HG02588 (cell line): ENCODE results near the gene KAZALD1.
A peak's percentile ranks its signal among the peaks of the same experiment; 100 is the strongest.

Experiments used
- ATAC-seq: cut with Tn5 transposase; IDR thresholded peaks from one replicate; pipeline ENCODE4 v1.9.1; 2021; ENCODE audit warnings: mild to moderate bottlenecking, moderate library complexity; ENCODE audit not compliant: unreplicated experiment

Gene KAZALD1, protein sequence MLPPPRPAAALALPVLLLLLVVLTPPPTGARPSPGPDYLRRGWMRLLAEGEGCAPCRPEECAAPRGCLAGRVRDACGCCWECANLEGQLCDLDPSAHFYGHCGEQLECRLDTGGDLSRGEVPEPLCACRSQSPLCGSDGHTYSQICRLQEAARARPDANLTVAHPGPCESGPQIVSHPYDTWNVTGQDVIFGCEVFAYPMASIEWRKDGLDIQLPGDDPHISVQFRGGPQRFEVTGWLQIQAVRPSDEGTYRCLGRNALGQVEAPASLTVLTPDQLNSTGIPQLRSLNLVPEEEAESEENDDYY

DNA sequence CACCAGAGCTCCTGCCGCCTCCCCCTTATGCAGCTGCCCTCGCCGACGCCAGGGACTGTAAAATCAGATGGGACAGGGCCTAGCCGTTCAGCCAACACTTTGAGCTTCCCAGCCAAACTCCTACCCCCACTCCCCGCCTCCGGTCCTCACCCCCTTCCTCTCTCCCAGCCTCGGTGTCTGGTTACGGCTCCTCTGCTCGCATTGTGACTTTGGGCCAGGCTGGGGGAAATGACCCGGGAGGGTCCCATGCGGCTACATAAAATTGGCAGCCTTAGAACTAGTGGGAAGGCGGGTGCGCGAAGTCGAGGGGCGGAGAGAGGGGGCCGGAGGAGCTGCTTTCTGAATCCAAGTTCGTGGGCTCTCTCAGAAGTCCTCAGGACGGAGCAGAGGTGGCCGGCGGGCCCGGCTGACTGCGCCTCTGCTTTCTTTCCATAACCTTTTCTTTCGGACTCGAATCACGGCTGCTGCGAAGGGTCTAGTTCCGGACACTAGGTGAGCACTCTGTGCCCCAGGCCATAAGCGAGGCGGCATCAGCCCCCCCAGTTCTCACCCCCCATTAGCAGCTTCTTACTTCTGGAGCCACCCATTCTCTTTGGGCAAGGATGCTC, at the start of gene KAZALD1:
Gene KAZALD1, plus strand, starts transcription at position 366 of the 608 bp plus-strand sequence. CDS start 604 bp downstream, outside the sequence.
- ATAC-seq, result no peak

DNA sequence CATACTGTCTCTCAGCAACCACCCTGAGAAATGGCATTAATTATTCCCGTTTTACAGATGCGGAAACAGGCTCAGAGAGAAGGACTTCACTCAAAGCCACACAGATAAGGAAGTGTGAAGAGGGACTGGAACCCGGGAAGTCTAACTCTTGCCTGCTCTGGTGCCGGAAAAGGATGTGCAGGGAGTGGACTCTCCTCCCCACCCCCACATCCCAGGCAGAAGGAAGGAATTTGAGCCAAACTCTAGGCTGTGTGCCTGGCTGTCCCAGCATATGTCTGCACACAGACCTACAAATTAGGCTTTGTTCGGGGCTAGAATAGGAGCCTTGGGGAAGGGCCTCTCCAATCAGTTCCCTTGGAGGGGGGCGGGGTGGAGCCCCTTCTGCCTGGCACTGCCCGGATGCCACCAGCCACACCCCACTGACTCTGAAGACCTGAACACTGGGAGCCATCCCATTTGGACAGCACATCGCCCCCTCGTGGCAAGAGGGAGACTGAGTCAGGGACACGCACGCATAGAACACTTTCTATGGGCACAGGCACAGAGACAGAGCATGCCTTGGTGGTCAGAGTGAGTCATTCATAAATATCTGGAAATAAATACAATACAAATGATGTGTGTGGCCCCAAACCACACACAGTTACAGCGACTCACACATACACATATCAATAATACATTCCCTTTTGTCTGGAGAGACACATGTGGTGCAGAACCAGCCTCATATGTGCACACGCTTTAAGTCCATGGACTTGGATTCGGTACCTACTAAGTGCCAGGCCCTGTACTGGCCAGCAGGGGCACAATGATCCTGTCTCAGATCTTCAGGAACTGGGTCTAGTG, 49.0 kb upstream of the KAZALD1 start:
- no peak for ATAC-seq

DNA sequence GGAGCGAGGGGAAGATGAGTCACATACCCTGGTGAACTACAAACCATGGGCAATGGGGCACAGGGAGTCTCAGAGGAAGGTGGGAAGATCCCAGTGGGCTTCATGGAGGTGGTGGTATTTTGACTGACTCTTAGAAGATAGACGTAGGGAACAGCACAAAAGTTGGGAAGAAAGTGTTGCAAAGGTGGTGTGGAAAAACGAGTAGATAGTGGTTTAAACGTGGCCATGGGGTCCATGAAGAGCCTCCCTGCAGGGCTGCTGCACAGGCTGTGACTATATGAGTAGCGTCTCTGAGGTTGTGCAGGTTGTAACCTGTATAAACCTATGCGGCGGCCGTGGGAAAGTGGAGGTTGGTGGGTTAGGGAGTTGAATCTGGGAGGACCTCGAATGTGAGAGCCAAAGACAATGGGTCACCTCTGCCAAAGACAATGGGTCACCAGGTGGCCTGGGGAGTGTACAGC, 48.4 kb upstream of the KAZALD1 start:
- no peak for ATAC-seq

DNA sequence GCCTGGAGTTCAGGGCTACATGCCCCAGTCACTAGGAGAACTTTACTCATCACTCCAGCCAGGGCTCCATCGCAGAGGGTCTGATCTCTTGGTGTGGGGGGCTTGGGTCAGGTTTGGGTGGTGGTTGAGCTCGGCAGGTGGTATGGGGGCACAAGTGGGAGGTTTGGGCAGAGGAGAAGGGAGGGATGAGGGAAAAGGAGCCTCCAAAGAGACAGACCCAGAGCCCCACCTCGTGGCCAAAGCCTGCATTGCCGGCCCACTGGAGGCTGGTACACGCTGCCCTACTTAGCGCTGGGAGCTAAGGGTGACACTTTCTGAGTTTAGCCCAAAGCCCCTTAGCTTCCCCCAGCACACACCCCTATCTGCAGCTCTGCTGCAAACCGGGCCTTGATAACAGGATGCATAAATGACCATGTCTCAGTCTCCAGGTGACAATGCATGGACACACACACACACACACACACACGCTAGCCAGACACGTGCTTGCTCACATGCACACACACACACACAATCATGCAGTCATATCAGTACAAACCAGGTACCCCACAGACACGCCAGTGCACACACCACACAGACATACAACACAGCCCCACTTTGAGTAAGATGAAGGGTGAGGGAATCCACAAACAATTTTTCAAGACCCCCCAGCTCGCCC, 47.4 kb upstream of the KAZALD1 start:
- peak; percentile 40 for ATAC-seq

DNA sequence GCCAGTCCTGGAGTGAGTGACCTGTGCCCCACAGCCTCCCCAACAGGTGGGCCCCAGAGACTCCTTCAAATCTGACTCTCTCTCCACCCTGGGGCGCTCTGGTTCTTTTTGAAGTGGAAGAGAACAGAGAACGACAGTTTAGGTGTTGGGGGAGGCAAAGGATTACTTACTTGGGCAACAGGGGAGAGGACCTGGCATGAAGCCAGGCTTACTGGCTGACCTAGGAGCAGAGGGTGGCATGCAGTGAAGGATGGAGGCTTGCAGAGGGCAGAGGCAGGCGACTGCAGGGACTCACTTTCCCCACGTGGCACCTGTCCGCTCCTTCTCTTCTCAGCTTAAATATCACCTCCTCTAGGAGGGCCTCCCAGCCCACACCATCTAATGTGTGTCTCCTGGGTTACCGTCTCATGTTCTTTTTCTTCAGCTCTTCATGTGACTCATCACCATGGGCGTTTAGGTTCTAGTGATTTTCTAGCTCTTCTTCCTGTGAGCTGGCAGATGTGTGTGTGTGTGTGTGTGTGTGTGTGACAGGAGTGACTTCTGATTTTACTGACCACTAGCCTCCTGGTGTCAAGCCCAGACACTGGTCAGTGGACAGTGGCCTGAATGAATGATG, 46.7 kb upstream of the KAZALD1 start:
- ATAC-seq, result no peak

DNA sequence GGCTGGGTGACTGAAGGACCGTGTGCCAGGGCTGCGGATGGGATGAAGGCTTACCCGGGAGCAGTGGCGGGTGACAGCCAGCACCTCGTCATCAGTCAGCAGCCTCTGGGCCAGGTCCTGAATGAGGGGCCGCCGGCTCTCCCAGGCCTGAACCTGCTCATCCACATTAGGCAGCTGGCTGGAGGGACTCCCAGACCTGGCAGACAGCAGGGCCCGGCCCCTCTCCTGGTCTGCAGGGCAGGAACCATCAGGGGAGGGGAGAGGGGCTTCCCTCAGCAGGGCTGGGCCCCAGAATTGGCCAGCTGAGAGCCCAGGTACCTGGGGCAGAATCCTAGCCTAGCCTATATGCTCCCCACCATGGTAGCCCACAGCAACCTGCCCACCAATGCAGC, 46.2 kb upstream of the KAZALD1 start:
- ATAC-seq, result no peak

DNA sequence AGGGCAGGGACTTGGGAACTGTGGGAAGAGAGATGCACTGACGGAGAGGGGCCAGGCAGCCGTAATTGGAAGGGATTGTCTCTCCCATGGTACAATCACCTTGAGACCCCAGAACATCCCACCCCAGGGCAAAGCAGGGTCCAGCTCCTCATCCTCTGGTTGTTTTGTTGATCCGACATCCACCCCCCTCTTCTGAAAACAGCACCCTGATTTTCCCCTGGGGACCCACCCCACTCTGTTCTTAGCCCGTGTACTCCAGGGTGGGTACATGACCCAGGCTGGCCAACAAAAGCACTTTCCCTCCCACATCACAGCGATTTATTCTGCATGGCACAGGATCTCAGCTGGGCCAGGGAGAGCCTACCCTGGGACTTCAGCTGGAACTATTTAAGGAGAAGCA, 45.0 kb upstream of the KAZALD1 start:
- ATAC-seq, result no peak

DNA sequence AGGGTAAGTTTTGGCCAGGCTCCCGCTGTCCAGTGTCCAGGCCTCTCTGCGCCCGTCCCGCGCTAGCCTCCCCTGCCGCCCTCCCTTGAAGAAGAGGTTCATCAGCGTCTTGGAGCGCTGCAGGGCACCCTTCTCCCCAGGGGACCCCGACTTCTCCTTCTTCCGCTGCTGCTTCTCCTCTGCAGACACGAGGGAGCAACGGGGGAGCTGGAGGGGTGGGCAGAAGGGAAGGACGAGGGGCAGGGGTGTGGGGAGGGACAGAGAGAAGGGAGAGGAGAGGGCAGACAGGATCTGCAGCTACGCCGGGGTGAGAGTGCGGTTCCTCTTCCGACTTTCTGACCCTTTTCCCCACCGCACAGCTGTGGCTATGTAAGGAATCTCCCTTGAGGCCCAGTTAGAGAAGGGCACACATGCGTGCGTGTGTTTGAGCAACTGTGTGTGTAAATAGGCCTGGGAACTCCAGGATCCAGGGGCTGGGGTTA, 43.6 kb upstream of the KAZALD1 start:
- ATAC-seq, result no peak

DNA sequence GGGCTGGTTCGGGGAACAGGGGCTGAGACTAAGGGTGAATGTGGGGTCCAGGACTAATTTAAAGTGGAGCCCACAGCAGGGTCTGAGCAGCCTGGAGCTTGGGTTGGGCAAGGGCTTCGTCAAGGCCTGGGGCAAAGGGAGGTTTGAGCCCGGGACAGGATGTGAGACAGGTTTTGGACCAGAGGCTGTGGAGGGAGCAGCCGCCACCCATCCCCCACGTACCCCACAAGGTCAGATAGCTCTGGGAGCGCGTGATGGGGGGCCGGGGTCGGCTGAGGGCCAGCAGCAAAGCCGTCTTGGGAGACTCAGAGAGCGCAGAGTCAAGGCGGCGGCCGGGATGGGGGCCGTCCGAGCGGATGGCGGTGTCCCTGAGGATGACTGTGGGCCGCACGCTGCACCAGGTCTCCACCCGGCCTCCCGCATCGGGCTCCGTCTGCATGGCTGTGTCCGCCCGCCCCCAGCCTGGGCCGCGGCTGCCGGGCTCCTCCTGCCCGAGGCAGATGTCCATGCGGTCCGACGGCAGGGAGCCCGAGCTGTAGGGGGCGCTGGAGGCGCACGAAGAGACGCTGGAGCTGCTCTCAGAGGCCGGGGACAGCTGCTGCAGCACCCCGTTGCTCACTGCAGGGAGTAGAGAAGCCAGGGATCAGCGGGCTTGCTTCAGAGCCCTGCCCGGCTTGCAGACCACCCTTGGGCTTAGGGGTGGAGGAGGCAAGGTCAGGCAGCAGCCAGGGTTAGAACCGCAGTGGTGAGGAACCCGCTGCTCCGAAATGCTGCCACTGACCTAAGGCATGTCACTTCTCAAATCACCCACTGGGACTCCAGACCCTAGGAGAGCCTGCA, 43.0 kb upstream of the KAZALD1 start:
- no peak for ATAC-seq

DNA sequence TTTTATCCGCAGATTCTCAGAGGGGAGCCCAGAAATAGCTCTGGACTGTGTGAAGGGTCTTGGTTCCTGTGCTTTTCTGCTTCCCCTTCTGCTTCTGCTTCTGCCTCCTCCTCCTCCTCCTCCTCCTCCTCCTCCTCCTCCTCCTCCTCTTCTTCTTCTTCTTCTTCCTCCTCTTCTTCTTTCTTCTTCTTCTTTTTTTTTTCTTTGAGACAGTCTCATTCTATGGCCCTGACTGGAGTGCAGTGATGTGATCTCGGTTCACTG, 42.4 kb upstream of the KAZALD1 start:
- no peak for ATAC-seq

DNA sequence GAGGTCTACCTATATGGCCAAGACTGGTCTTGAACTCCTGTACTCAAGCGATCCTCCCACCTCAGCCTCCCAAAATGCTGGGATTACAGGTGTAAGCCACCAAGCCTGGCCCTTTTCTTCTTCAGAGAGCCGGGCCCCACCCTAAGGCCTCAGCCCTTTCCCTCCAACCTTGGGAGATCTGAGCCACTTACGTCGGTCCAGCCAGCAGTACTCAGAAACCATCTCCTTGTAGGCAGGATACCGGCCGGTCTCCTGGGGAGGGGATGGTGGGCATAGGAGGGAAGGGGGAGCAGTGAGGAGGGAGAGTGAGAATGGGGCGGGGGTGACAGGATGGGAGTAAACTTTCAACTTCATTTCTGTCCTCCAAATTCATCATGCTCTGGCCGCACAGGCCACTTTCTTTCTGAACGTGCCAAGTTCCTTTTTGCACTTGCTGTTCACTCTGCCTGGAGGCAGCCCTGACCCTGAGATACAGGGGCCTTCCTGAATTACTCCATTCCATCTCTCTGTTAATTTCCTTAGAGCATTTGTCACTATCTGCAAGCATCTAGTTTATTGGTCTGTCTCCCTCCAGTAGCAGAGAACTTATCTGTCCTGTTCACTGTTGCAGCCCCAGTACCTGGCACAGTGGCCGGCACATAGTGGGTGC, 41.2 kb upstream of the KAZALD1 start:
- no peak for ATAC-seq

DNA sequence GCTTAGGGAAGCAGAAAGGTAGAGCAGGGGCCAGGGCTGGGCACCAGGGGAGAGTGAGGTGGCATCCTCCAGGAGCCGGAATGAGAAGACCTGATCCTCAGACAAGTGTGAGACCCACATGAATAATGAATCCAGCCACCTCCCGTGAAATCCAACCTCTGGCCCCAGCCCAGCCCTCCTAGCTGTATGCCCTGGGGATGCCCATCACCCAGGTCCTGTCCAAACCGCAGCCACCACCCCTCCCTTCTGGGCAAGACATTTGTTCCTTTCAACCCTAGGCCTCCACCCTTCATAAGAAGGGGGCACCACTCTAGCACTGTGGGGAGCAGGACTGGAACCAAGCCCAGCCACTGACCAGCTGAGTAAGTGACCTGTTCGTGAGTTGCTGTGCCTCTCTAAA, 40.5 kb upstream of the KAZALD1 start:
- ATAC-seq, result no peak

DNA sequence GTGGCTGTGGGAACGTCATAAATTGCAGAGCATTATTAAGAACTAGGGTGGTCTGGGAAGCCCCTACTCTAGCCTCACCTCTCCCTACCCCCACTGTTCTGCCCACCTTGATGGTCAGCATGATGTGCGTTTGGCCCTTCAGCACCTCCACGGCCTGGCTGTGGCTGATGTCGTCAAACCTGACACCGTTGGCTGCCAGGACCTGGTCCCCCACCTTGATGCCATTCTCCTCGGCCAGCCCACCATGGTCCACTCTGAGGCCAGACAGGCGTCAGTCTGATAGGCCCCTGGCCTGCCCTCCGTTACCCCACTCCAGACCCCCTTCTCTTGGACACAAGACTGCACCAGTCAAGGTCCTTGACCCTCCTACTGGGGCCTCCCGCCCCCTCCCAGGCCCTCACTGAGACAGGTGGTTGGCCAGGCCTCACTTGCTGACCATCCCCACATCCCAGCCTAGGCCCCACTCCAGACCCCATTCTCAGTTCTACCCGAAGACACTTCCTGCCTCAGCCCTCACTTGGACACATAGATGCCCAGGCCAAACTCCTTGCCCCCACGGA, 40.0 kb upstream of the KAZALD1 start:
- no peak for ATAC-seq

DNA sequence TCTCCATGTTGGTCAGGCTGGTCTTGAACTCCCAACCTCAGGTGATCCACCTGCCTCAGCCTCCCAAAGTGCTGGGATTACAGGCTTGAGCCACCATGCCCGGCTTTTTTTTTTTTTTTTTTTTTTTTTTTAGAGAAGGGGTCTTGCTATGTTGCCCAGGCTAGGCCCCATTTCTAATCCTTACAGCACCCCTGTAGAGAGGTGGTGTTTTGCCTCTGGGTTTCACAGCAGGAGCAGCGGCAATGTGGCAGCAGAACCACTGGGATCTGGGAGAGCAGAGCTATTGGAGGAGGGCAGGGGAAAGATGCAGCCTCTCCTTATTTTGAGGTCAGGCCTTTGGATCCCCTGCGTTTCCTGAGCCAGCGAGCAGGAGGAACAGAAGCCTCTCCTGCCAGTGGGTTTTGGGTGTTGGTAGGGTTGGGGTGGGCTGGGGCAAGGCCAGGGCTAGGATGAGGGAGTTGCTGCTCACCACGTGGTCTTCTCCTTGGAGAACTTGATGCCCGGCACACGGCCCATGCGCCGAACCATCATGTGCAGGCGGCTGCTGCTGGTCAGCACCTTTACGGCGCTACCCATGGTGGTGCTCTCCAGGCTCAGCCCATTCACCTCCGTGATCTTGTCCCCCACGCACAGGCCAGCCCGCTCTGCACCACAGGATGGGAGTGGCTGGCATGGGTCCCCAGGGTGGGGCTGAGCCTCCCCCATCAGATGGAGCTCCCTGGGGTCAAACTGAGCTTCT, 38.7 kb upstream of the KAZALD1 start:
- ATAC-seq, result no peak

DNA sequence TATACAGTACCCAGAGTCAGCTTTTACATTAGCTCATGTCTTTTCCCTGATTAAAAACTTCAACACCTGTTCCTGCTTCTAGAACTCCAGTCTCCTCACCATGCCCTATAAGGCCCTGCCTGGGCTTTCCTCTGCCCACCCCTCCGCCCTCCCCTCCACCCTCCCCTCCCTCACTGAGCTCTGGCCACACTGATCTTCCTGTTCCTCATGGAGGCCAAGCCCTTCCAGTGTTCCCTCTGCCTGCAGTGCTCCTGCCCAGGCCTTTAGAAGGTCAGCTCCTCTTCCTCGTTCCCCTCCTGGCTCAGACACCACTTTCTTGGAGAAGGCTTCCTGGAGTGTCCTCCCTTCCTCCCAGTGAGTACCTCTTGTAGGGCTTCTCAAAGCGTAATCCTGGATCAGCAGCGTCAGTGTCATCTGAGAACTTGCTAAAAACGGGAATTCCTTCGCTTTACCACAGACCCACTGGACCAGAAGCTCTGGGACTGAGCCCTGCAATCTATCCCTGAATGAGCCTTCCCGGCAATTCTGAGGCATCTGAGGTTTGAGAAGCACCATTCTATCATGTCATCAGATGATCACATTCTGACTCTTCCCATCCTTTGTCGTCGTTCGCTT, 34.6 kb upstream of the KAZALD1 start:
- ATAC-seq, result no peak

DNA sequence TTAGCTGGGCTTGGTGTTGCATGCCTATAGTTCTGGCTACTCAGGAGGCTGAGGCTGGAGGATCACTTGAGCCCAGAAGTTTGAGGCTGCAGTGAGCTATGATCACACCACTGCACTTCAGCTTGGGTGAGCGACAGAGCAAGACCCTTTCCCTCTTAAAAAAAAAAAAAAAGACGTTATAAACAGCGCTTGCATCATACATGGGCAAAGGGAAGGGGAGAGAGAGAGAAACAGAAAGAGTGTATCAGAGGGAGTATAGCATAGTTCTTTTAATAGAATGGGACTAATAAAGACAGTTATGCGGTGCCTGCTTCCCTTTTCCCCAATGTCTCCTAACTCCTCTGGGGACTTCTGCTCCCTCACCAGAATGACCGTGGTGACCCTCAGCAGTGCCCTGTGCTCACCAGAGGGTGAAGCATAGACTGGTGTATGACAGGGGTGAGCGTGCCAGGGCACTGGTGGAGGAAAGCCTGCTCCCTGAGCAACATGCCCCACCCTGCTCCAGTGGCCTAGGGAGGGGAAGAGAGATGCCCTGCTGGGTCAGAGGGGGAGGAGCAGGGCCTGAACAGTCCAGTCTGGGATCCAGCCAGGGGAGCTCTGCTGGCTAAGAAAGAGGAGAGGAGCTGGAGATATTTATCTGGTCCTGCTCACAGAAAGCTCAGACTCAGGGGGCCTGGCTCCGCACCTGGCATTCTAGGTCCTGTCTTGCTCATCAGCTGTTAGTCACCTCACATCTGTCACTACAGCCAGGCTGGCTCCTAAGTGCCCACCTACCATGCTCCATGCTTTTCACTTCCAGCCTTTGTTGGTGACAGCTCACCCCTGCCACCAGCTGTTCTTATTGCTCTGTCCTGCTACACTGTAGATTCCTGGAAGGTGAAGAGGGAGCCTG, 33.1 kb upstream of the KAZALD1 start:
- no peak for ATAC-seq
